ENCODE data around the gene C7orf57. TPM values are rescaled to one million over a fixed set of nuclear protein-coding genes. Genes with fewer than 3 reads are reported as not detected.
A peak's percentile ranks its signal among the peaks of the same experiment; 100 is the strongest.

The C7orf57 gene
- total and polyA plus RNA-seq, 10 of the 15 experiments (the other 5 are each of a cell fraction or from before 2014, with no cell fraction given), result 0.04 to 0.21 (median 0.10) TPM; not detected in 5

GRCh38 chr7:47991741-47992311, 43.5 kb upstream of the C7orf57 start (continued):
- TF ChIP-seq YY1 (IDR thresholded peaks at IDR 0.05; ENCODE audit: low read depth, low read length) (peak; percentile 82), SKIL (IDR thresholded peaks at IDR 0.05; ENCODE audit: low read depth, poor library complexity, severe bottlenecking) (peak; percentile 43), ZNF207 (IDR thresholded peaks at IDR 0.05; ENCODE audit: borderline replicate concordance) (0 out of 2 replicates have a peak, but pooled peaks have one; percentile 25), BHLHE40 (IDR thresholded peaks at IDR 0.05; ENCODE audit: borderline replicate concordance in 1 of 2, low read depth in 2 of 2, low read length in 1 of 2) (peak; percentile 43 to 49; a peak in 2 of 4 replicates), ZNF24 (IDR thresholded peaks at IDR 0.05) (0 out of 2 replicates have a peak, but pooled peaks have one; percentile 12), CBX5 (IDR thresholded peaks at IDR 0.05; ENCODE audit: low read depth) (peak; percentile 64; the same call in 1 of the 2 replicates), BCL3 (IDR thresholded peaks at IDR 0.05; ENCODE audit: borderline replicate concordance, insufficient read depth, low read depth, low read length, poor library complexity, severe bottlenecking) (peak; percentile 13), NFIC (IDR thresholded peaks at IDR 0.05; ENCODE audit: low read depth, low read length) (0 out of 2 replicates have a peak, but pooled peaks have one; percentile 35), DPF2 (IDR thresholded peaks at IDR 0.05) (peak; percentile 78), NFXL1 (IDR thresholded peaks at IDR 0.05; ENCODE audit: borderline replicate concordance) (no peak), SMARCA5 (IDR thresholded peaks at IDR 0.05) (peak; percentile 78), CTCF (IDR thresholded peaks at IDR 0.05 in 2 of 3, conservative IDR thresholded peaks at IDR 0.05 in 1 of 3; ENCODE audit: control insufficient read depth in 2 of 3, extremely low read depth in 1 of 3, insufficient read depth in 1 of 3, low read depth in 3 of 3, low read length in 3 of 3) (peak; percentile 76 to 91 (median 82)), KLF5 (IDR thresholded peaks at IDR 0.05; ENCODE audit: partially characterized antibody) (no peak)
